H1 (cell line): ENCODE data around the gene HSP90B1.

Source experiments
- EZH2 ChIP-seq: fragments of 200-600 bp; sonication (generic); IDR thresholded peaks from 2 replicates; pipeline ENCODE4 v1.7.1; 2012; ENCODE audit warnings: low read depth, mild to moderate bottlenecking, moderate library complexity, low read length, inconsistent platforms; ENCODE audit not compliant: severe bottlenecking
- POLR2A ChIP-seq, 2 experiments: IDR thresholded peaks; 1 replicate in 1 of 2; 2 replicates in 1 of 2; pipeline ENCODE4 v1.6.1; 2011; ENCODE audit warnings: low read depth in 2 of 2, low read length in 2 of 2, mild to moderate bottlenecking in 2 of 2; ENCODE audit errors: control extremely low read depth in 1 of 2
- SIN3A ChIP-seq, 2 experiments: IDR thresholded peaks in 1 of 2; conservative IDR thresholded peaks in 1 of 2; 2 replicates each; pipeline ENCODE4 v1.6.1; 2011 to 2012; ENCODE audit warnings: low read length in 2 of 2, improper control_type of control experiment in 1 of 2, low read depth in 1 of 2, mild to moderate bottlenecking in 1 of 2
- YY1 ChIP-seq: IDR thresholded peaks from 2 replicates; pipeline ENCODE4 v1.6.1; 2011; ENCODE audit warnings: low read depth, mild to moderate bottlenecking, low read length
- ZNF274 ChIP-seq: IDR thresholded peaks from 2 replicates; pipeline ENCODE4 v1.7.0; 2012; ENCODE audit warnings: low read length, borderline replicate concordance; ENCODE audit errors: extremely low read depth
- TF ChIP-seq, protein P1 (sequence below): IDR thresholded peaks from 2 replicates; pipeline ENCODE4 v1.6.1; 2012; ENCODE audit warnings: low read length, inconsistent platforms
- TF ChIP-seq, protein P2 (sequence below), 3 experiments: IDR thresholded peaks; 1 replicate in 2 of 3; 2 replicates in 1 of 3; pipeline versions ENCODE4 v1.5.1 to v1.6.1; 2011; ENCODE audit warnings: low read length in 3 of 3, mild to moderate bottlenecking in 3 of 3, inconsistent platforms in 2 of 3, low read depth in 1 of 3, moderate library complexity in 1 of 3; ENCODE audit not compliant: insufficient read depth in 1 of 3; ENCODE audit errors: control extremely low read depth in 1 of 3
- TF ChIP-seq, protein P3 (sequence below): IDR thresholded peaks from 2 replicates; pipeline ENCODE4 v1.6.1; 2012; ENCODE audit warnings: inconsistent platforms
- TF ChIP-seq, protein P4 (sequence below): IDR thresholded peaks from 2 replicates; pipeline ENCODE4 v1.6.1; 2011; ENCODE audit warnings: low read depth, mild to moderate bottlenecking, low read length; ENCODE audit not compliant: insufficient read depth

DNA sequence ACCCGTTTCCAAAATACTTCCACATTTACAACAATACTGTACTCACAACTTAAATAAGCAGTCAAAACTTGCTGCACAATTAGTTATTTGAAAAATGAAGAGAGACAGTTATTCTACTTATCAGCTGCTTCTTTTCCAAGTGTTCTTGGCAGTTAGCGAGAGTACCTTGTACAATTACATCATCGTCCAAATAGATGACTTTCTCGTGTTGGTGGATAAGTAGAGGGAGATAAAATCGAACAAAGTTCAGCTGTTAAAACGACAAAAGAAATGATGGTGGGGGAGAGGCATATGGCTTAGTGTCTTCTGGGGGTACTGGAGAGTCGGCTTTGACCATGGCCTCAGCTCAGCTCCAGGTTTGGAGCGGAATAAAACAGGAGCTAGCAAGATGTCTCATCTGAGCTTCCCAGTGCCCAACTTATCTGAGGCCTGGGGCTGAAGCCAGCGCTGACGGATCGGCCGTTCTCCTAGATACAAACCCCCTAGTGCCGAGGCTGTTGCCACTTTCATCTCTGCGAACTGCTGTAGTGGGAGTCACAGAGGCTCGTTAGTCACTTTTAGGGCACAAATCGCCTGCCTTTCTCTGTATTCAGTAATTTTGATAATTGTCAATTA is 67.2 kb downstream of the HSP90B1 start:
- TF ChIP-seq, protein P1, sequence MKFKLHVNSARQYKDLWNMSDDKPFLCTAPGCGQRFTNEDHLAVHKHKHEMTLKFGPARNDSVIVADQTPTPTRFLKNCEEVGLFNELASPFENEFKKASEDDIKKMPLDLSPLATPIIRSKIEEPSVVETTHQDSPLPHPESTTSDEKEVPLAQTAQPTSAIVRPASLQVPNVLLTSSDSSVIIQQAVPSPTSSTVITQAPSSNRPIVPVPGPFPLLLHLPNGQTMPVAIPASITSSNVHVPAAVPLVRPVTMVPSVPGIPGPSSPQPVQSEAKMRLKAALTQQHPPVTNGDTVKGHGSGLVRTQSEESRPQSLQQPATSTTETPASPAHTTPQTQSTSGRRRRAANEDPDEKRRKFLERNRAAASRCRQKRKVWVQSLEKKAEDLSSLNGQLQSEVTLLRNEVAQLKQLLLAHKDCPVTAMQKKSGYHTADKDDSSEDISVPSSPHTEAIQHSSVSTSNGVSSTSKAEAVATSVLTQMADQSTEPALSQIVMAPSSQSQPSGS: no peak
- TF ChIP-seq, protein P2, sequence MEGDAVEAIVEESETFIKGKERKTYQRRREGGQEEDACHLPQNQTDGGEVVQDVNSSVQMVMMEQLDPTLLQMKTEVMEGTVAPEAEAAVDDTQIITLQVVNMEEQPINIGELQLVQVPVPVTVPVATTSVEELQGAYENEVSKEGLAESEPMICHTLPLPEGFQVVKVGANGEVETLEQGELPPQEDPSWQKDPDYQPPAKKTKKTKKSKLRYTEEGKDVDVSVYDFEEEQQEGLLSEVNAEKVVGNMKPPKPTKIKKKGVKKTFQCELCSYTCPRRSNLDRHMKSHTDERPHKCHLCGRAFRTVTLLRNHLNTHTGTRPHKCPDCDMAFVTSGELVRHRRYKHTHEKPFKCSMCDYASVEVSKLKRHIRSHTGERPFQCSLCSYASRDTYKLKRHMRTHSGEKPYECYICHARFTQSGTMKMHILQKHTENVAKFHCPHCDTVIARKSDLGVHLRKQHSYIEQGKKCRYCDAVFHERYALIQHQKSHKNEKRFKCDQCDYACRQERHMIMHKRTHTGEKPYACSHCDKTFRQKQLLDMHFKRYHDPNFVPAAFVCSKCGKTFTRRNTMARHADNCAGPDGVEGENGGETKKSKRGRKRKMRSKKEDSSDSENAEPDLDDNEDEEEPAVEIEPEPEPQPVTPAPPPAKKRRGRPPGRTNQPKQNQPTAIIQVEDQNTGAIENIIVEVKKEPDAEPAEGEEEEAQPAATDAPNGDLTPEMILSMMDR (IDR thresholded peaks at IDR 0.05; ENCODE audit: control extremely low read depth in 1 of 3, insufficient read depth in 1 of 3, low read depth in 1 of 3, low read length in 3 of 3): no peak
- no peak for TF ChIP-seq YY1
- no peak for TF ChIP-seq POLR2A (IDR thresholded peaks at IDR 0.05; ENCODE audit: control extremely low read depth in 1 of 2, low read depth in 2 of 2, low read length in 2 of 2)
- no peak for TF ChIP-seq SIN3A (conservative IDR thresholded peaks at IDR 0.05 in 1 of 2, IDR thresholded peaks at IDR 0.05 in 1 of 2; ENCODE audit: low read depth in 1 of 2, low read length in 2 of 2)
- no peak for TF ChIP-seq ZNF274
- TF ChIP-seq EZH2: no peak
- TF ChIP-seq, protein P3, sequence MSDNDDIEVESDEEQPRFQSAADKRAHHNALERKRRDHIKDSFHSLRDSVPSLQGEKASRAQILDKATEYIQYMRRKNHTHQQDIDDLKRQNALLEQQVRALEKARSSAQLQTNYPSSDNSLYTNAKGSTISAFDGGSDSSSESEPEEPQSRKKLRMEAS: no peak
- TF ChIP-seq, protein P4, sequence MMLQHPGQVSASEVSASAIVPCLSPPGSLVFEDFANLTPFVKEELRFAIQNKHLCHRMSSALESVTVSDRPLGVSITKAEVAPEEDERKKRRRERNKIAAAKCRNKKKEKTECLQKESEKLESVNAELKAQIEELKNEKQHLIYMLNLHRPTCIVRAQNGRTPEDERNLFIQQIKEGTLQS: no peak
